ENCODE measurements around the gene UPF2. TPM values are rescaled to one million over a fixed set of nuclear protein-coding genes. Genes with fewer than 3 reads are reported as not detected.

Gene UPF2
- total and polyA plus RNA-seq, 10 of the 15 experiments (the other 5 are each of a cell fraction or from before 2014, with no cell fraction given) = 21.0 to 44.4 (median 25.9) TPM

GRCh38 chr10:12062754-12063482, 20.3 kb upstream of the UPF2 start:
- CTCF ChIA-PET = no interaction called here
- RAD21 ChIA-PET (ENCODE audit: unreplicated experiment) = no interaction called here
- Histone ChIP-seq H3K4me2 (ENCODE audit: control insufficient read depth, insufficient read depth) (no peak overlapping the region), H3K36me3 (ENCODE audit: control insufficient read depth in 2 of 2, insufficient read depth in 2 of 2, low read length in 1 of 2) (no peaks in the 10 kb centered on the region), H3K79me2 (ENCODE audit: control insufficient read depth, insufficient read depth, low read length) (no peaks in the 10 kb centered on the region), H3K9me3 (replicated peaks; ENCODE audit: control insufficient read depth, insufficient read depth, low read length) (no peaks in the 10 kb centered on the region), H4K20me1 (ENCODE audit: control insufficient read depth, insufficient read depth) (no peaks in the 10 kb centered on the region), H3K27me3 (replicated peaks in 1 of 2; ENCODE audit: control insufficient read depth in 2 of 2, insufficient read depth in 2 of 2, low read length in 1 of 2) (no peaks in the 10 kb centered on the region), H3K4me1 (ENCODE audit: control insufficient read depth, insufficient read depth, low read length) (no peaks in the 10 kb centered on the region; the same call in 1 of the 2 replicates), H3K4me3 (no peak overlapping the region), H3K27ac (ENCODE audit: control insufficient read depth, insufficient read depth) (no peak overlapping the region), H3K9ac (ENCODE audit: control insufficient read depth, insufficient read depth, low read length) (no peak overlapping the region), H2AFZ (ENCODE audit: control insufficient read depth, low read depth, low read length) (peak overlapping the region; percentile 54; the same call in 1 of the 2 replicates)
- FAIRE-seq (no peak), ATAC-seq (no peak), DNase-seq (ENCODE audit: low read depth, low spot score) (no peak)
- TF ChIP-seq ETV6 (conservative IDR thresholded peaks at IDR 0.05 in 1 of 2, IDR thresholded peaks at IDR 0.05 in 1 of 2; ENCODE audit: borderline replicate concordance in 1 of 2, low read depth in 1 of 2) (no peak), BRCA1 (IDR thresholded peaks at IDR 0.05; ENCODE audit: low read depth, low read length) (no peak), SMC3 (IDR thresholded peaks at IDR 0.05; ENCODE audit: borderline replicate concordance, low read length) (no peak), WRNIP1 (IDR thresholded peaks at IDR 0.05; ENCODE audit: borderline replicate concordance, low read depth, low read length) (no peak), FOXK2 (IDR thresholded peaks at IDR 0.05) (no peak), SRF (IDR thresholded peaks at IDR 0.05; ENCODE audit: low read depth in 2 of 2, low read length in 2 of 2) (no peak), RUNX3 (IDR thresholded peaks at IDR 0.05; ENCODE audit: low read length) (no peak), ZNF274 (IDR thresholded peaks at IDR 0.05; ENCODE audit: insufficient read depth, insufficient read length) (no peak), POLR2A (IDR thresholded peaks at IDR 0.05; ENCODE audit: low read depth, low read length) (no peak), ZSCAN29 (IDR thresholded peaks at IDR 0.05) (no peak), IRF4 (IDR thresholded peaks at IDR 0.05; ENCODE audit: low read depth, low read length) (no peak), ATF7 (IDR thresholded peaks at IDR 0.05; ENCODE audit: low read depth) (no peak), CHD4 (IDR thresholded peaks at IDR 0.05) (no peak), BACH1 (IDR thresholded peaks at IDR 0.05; ENCODE audit: borderline replicate concordance) (no peak)
- POLR2A ChIA-PET = interaction anchor here (0.7 to 1.6 kb wide), 3 partner anchors 9 to 12 kb away, joined by 3 to 6 read pairs (median 5); no protein-coding TSS in a partner anchor
- in situ Hi-C loops (cut with MboI) (no loop called here), intact Hi-C loops (cut with micrococcal nuclease; ENCODE audit: unreplicated experiment) (no loop called here)
- BruUV-seq (replicated peaks) = no TSS peak
- SMC1A ChIA-PET (ENCODE audit: uncharacterized antibody, unreplicated experiment) = interaction anchor here (1.0 to 1.4 kb wide), 5 partner anchors 9 to 22 kb away, joined by 3 to 7 read pairs (median 3); no protein-coding TSS in a partner anchor
- WGBS (ENCODE audit: insufficient coverage, insufficient replicate concordance, low lambda C conversion rate, missing lambda C conversion rate) = 87% methylated on average over 14 of the region's 14 CpGs

Data from GM12878 (cell line).